ENCODE results near the gene IRF2. TPM values are rescaled to one million over a fixed set of nuclear protein-coding genes. Genes with fewer than 3 reads are reported as not detected.

IRF2 gene
- total RNA-seq, 1 experiment from 2014 or later = 18.4 TPM

DNA sequence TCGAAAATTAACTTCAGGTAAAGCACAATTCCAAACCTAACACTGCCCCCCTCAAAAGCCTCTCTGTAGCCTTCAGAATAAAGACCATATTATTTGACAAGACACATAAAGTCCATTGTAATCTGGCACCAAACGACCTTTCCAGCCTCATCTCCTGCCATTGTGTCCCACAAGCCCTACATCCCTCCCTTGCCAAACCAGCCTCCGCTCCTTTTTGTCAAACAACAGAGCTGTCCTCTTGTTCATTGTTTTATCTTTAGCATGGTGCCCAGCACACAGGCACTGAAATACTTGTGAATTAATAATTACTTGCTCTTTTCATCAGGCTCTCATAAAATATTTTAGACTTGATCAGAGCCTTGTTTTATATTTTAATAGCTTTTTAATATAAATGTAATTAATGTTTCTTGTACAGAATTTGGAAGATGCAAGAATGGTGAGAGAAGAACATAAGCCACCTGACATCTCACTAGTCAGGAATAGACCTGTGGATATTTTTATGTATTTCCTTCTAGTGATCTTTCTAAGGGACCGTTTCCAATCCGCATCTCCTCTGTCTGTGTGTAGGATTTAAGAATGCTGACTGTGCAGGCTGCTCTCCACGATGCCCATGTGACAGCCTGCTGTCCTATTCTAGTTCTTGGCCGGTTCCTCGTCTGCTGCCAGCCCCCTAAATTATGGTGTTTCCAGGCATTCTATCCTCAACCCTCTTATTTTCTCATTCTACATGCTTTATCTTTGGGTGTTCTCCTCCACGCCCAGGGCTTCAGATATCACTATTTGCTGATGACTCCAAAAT, 3.0 kb upstream of the IRF2 start:
- in situ Hi-C loops (cut with HindIII; ENCODE audit: low pct_unique_long_range_greater_than_20kb, low sequenced_read_pairs) = no loop called here

DNA sequence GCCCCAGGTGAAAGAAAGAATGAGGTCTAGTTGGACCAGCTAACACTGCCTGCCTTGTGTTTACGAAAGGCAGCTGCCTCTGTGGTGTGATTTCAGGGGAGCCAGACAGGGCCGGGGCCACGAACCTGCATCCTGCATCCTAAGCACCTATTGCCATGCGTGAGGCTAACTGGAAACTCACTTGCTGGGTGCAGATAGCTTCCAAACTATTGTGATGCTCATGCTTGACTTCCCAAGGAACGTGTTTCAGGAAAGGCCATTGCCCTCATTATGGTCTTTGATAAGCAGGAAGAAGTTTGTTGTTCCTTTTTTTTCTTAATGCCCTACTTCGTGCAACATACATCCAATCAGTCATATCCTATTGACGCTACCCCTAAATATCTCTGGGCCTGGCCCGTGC, 2.3 kb upstream of the IRF2 start:
- in situ Hi-C loops (cut with HindIII; ENCODE audit: low pct_unique_long_range_greater_than_20kb, low sequenced_read_pairs) = no loop called here
- DNase-seq (ENCODE audit: low read depth) = no peak

More for the DNA sequence above, 3.0 kb upstream of the IRF2 start:
- no peak for DNase-seq (ENCODE audit: low read depth)

DNA sequence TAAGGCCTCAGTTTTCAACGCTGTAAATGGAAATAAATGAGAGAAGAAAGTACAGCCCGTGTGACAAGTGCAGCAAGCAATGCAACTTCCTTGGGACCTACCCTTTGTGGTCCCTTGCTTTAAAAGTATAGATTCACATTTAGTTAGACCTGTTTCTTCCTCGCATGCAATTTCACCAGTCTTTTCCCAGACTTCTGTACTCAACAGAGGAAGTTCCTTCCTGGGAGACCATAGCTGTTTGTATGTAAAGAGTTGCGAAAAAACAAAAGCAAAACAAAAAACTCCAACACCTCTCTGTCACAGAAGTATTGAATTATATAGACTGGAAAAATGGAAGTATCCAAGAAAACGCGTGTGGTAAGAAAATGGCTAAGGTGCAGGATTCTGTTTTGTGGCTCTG, 1.1 kb upstream of the IRF2 start:
- in situ Hi-C loops (cut with HindIII; ENCODE audit: low pct_unique_long_range_greater_than_20kb, low sequenced_read_pairs) = no loop called here

DNA sequence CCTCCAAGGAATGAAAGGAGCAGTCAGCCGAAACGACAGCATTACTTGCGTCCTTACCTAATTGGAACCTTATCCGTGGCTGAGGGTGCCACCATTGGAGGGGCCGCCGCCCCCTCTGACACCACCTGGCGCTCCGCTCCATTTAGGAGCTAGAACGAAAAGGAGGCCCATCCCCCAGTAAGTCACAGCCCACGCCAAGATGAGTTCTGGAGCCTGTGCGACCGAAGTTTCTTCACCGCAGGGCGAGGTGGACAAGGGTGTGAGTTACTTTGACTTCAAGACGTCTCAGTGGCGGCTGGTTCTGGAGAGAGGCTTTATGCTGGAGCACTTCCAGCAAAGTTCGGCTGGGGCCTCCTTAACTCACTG, 729 bp upstream of the IRF2 start:
- peak; percentile 43 for DNase-seq (ENCODE audit: low read depth)
- in situ Hi-C loops (cut with HindIII; ENCODE audit: low pct_unique_long_range_greater_than_20kb, low sequenced_read_pairs) = no loop called here

More for the DNA sequence above, 1.1 kb upstream of the IRF2 start:
- DNase-seq (ENCODE audit: low read depth) = no peak

DNA sequence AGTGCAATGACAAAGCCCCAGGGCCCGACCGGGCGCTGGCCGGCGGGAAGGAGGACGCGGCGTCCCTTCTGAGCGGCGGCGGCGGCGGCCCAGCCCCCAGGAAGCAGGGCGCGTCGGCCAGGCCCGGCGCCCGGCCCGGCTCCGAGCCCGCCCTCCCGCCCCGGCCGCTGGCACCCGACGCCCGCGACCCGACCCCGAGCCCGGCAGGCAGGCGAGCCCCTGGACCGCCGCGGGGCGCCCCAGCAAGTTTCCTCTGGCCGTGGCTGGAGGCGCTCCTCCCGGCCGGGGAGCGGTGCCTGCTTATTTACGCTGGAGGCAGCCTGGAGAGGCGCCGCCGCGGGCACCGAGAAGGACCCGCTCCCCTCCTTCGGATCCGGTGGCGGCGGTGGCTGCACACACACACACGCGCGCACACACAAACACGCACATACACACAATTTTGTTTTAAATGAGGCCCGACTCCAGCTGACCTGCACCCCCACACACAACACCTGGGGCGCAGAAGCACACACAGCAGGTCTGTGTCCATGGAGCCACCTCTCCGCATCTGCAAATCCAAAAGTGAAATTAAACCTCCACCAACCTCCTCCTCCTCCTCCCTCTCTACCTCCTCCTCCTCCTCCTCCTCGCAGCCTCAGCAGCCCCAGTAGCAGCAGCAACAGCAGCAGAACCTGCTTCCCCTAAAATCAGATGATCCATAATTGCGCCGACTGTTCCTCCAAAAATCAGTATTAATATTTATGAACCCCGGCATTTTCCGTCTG, 669 bp downstream of the IRF2 start:
- peak; percentile 48 for DNase-seq (ENCODE audit: low read depth)
- in situ Hi-C loops (cut with HindIII; ENCODE audit: low pct_unique_long_range_greater_than_20kb, low sequenced_read_pairs) = no loop called here

DNA sequence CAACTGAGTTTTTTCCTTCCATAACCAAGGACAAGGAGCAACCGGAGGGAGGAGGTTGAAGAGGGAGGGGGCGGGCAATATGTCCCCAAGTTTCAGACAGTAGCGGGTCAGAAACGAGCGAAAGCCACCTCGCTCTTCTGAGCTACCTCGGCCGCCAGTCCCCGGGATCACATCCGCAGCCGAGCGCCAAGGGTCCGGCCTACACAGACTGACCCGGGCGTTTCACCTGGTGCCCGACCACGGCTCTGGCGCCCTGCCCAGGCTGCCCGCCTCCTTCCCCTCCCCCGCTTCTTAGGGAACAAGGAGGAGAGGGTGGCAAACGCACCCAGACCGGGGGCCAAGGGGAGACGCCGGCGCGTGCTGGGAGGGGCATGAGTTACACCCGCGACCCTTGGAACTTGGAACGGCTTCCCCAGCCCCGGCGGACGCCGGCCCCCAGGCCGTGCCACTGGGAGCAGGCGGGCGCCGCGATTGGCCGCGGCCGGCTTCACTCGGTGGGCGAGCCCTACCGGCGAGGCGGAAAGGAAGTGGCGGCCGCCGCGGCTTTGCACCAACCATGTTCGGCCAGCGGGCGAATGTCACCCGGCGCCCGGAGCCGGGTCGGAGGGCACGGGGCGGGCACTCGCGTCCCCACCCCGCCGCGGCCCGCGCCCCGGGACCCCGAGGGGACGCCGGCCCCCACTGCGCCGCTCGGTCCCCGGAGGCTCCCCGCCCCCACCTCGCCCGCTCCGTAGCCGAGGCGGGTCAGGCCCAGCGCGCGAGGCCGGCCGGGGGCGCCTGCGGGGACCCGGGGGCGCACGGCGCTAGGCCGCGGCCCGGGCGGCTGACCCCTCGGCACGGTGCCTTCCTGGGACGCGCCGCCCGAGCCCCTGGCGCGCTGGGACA, 1.5 kb downstream of the IRF2 start:
- DNase-seq (ENCODE audit: low read depth) = peak; percentile 87
- in situ Hi-C loops (cut with HindIII; ENCODE audit: low pct_unique_long_range_greater_than_20kb, low sequenced_read_pairs) = no loop called here

DNA sequence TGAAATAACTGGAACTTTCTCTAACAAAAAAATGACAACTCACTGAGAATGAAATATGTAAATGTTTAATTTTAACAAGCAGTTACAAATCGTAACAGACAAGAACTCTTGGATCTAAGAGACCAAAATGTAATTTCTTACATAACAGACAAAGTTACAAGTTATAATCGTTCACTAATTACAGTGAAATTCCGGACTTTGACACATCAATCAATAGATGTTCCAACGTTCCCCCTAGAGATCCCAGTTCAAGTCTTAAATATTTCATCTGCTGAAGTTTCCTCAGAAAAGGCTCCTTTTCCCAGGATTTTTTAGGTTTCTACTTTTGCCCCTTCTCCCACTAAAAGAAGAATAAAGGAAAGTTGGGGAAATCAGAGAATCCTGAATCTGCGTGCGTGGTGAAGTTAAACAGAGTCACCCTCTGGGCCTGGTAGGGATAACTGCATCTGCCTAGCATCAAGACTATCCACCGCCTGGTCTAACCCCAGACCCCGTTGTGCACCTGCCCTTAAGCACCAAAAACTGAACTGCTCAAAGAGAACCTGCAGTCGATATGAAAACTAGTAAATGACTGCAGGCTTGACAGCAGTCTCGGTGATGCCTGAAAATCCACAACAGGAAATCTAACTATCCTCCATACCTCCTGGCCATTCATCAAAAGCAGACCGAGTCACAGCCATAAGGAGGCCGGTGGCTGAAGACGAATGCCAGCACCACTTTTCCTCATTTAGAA, 2.3 kb downstream of the IRF2 start:
- in situ Hi-C loops (cut with HindIII; ENCODE audit: low pct_unique_long_range_greater_than_20kb, low sequenced_read_pairs) = no loop called here
- DNase-seq (ENCODE audit: low read depth) = no peak

DNA sequence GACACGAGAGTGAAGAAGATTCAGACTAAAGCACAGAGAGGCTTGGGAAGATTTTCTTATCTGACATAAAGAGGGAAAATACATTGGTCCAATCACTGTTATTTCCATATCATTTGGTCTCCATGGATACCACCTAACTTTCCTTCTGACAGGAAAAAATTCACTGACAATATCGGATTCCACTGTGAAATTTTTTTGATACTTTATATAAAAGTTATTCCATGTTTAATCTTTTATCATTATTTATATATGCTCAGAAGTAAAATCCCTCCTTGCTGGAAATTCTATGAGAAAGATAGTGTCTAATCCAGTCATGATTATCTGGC, 3.6 kb downstream of the IRF2 start:
- in situ Hi-C loops (cut with HindIII; ENCODE audit: low pct_unique_long_range_greater_than_20kb, low sequenced_read_pairs) = no loop called here

DNA sequence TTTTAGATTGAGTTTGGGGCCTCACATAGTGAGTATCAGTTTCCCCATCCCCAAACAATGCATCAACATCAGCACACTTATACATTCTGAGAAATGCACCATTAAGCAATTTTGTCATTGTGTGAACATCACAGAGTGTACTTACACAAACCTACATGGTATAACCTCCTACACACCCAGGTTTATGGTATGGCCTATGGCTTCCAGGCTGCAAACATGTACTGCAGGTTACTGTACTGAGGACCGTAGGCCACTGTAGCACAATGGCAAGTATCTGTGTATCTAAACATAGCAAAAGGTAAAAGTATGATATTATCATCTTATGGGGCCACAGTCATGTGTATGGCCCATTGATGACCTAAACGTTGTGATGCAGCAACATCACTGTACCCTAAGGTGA, 7.7 kb downstream of the IRF2 start:
- in situ Hi-C loops (cut with HindIII; ENCODE audit: low pct_unique_long_range_greater_than_20kb, low sequenced_read_pairs) = no loop called here
- no peak for DNase-seq (ENCODE audit: low read depth)

More for the DNA sequence above, 3.6 kb downstream of the IRF2 start:
- DNase-seq (ENCODE audit: low read depth) = no peak

DNA sequence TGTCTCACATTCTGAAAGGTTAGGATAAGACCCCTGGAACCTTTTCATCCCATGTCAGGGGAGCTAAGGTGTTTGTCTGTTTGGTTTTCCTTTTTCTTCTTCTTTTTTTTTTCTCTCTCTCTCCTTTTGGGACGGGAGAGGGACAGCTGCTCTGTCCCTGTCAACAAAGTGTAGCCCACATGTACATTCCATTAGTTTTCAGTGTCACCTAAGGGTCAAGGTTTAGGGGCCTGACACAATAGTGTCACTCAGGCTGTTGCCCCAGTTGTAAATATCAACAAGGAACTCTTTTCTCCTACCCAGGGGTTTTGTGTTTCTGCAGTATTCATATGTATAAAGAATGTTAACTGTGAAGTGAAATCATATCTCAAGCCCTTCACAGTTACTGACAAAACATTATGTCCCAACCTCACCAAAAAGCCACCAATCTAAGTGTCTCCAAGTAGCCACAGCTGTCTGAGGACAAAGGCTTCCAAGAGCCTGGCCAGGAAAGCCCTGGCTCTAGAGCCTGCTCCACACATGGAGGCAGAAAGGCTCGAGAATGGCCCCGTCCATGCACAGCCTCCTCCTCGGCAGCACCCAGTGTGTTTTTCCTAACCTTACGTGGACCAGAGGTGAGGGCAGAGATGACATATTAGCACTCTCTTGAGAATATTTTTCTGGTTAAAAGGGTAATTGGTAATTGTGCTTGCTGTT, 9.4 kb downstream of the IRF2 start:
- no peak for DNase-seq (ENCODE audit: low read depth)
- in situ Hi-C loops (cut with HindIII; ENCODE audit: low pct_unique_long_range_greater_than_20kb, low sequenced_read_pairs) = no loop called here

DNA sequence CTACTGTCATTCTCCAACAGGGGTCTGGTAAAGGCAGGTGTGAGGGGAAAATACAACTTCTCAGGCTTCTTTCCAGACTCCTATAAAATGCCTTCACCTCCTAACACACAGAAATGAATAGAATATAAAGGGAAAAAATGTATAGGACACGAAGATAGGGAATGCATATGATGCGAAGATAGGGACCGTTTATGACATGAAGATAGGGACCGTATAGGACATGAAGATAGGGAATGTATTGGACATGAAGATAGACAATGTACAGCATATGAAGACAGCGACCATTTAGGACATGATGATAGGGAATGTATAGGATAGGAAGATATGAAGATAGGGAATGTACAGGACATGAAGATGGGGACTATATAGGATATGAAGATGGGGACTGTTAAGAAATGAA, 10.5 kb downstream of the IRF2 start:
- DNase-seq (ENCODE audit: low read depth) = no peak
- in situ Hi-C loops (cut with HindIII; ENCODE audit: low pct_unique_long_range_greater_than_20kb, low sequenced_read_pairs) = no loop called here

DNA sequence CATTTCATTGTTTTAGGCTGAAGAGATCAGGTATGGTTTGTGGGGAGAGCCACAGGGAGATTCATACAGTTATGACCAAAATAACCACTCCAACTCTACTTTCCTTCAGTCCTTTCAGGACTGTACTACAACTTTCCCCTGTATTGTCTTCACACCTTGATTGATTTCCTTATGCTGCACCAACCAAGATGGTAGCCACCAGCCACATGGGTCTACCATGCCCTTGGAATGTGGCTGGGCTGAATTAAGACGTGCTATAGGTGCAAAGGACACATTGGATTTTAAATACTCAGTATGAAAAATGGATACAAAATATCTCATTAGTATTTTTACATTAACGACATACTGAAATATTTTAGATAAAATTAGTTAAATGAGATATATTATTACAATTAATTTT, 11.2 kb downstream of the IRF2 start:
- DNase-seq (ENCODE audit: low read depth) = no peak
- in situ Hi-C loops (cut with HindIII; ENCODE audit: low pct_unique_long_range_greater_than_20kb, low sequenced_read_pairs) = no loop called here

DNA sequence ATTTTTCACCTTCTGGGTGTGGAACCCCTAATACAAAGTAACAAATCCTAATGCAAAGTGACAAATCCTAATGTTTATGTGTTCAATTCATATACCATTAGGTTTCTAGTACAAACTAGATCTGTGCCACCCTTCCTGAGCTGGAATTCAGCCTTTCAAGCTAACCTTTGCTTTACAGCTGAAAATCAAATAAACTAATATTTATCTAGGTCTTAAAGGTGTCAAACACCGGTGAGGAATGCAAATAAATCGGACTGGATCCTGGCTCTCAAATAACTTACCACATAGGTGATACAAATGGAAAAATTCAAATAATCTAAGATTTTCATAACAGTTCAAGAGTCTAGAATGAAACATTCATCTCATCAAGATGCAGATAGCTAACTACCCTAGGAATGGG, 11.6 kb downstream of the IRF2 start:
- in situ Hi-C loops (cut with HindIII; ENCODE audit: low pct_unique_long_range_greater_than_20kb, low sequenced_read_pairs) = no loop called here
- DNase-seq (ENCODE audit: low read depth) = no peak

DNA sequence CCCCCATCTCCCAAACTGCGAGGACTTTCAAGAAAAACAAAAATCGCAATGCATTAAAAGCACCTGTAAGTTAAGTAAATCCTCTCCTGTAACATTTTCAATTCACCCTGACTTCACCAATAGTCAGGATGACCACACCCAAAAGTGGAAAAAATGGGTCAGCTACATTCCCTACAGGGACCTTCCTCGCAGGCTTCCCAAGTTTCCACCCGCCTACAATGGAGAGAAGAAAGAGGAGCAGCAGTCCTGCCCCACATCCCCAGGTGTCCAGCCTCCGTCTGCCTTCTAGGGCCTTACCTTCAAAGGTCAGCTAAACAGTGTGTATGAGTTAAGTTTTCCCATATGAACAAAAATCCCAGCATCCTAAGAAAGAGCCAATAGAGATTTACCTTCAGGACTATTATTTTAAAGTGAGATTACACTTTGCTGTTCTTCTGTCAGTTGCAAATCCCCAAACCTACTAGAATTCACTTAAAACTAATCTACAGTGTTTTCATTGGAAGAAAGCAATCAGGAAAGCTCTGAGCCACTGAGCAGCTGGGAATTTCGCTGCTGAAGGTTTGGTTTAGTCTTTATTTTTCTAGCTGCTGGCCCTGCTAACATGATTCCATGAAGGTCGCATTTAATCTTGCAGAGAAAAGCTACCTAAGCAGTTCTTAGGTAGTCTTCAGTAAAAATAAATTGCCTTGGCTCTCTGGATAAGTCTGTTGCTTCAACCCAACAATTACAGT, 12.5 kb downstream of the IRF2 start:
- DNase-seq (ENCODE audit: low read depth) = no peak
- in situ Hi-C loops (cut with HindIII; ENCODE audit: low pct_unique_long_range_greater_than_20kb, low sequenced_read_pairs) = no loop called here

DNA sequence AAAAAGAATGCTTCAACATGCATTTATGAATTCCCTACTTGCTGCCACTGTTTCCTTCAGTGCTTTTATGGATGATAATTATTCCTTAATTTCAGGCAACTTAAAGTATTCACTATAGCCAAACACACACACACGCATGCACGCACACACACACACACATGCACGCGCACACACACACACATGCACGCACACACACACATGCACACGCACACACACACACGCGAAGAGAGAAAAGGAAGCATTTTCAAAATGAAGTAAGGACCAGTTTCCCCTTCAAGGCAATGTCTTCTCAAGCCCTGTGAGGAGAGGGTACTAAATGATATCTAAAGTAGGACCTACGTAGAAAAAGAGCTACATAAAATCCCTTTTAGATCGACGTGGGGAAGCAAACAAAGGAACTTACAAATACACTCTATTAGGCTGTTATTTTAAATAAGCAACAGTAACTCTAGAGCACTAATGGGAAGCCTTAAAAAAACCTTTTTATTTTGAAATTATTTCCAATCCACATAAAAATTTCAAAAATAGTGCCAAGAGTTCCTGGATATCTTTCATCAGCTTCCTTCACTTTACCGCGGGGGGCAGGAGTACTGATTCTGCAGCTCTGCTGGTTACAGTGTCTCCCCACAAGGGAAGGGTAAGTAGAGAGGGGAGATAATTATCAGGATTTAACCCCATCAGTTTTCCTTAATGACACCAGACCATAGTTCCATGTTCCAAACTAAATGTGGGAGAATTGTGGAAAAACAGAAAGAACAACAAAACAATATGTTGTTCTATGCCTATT, 13.7 kb downstream of the IRF2 start:
- no peak for DNase-seq (ENCODE audit: low read depth)
- in situ Hi-C loops (cut with HindIII; ENCODE audit: low pct_unique_long_range_greater_than_20kb, low sequenced_read_pairs) = no loop called here

DNA sequence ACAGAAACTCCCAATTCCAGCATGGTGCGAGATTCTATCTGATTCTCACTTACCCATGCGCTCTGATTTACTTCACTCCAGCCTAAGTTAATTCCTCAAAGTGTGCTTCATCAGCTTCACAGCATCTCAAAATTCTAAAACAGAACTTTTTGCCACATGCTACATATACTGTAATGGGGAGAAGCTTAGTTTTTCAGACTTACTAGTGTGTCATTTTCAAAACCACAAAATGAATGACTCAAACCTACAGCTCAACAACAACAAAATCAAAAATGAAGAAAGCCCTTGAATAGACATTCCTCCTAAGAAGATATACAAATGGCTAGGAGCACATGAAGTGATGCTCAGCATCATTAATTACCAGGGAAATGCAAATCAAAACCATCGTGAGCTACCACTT, 14.9 kb downstream of the IRF2 start:
- no peak for DNase-seq (ENCODE audit: low read depth)
- in situ Hi-C loops (cut with HindIII; ENCODE audit: low pct_unique_long_range_greater_than_20kb, low sequenced_read_pairs) = no loop called here
